ENCODE data around the gene TRAF3IP1. TPM values are rescaled to one million over a fixed set of nuclear protein-coding genes. Genes with fewer than 3 reads are reported as not detected.
A peak's percentile ranks its signal among the peaks of the same experiment; 100 is the strongest.

Gene TRAF3IP1
- total and polyA plus RNA-seq, 11 donors: 3.8 to 20.3 (median 12.4) TPM

DNA sequence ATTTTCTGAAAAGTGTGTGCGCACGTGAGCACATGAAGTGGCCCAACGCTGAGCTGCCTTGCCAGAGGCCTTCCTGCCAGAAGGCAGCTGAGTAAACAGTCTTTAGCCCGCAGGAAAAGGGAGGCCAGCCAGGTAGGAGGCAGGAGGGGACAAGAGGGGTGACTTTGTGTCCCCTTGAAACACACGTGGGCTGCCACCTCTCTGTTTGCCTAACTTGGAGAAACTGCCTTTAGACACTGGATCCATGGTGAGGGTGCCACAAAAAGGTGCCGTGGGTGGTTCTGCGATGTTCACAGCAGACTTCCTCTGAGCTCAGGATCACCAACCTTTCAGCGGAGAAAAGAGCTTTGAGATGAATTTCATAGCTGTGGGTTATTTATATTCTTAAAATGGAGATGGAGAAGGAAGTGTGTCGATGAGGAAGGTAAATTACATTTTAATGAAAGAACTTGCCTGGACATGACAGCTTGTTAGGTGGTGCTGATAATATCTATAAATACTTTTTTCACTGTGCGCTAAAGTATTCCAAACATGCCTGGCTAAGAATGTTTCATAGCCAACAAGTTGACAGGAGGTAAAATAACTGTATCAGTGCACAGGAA lies 69.8 kb downstream of the TRAF3IP1 start:
- H3K4me1 ChIP-seq: peaks cover 0 to 14% (median 5%) of the 10 kb centered on the region in 12 donors
- H3K27ac ChIP-seq: peak overlapping the region; percentile 44 to 93 (median 78)
- no peak overlapping the region for H3K4me3 ChIP-seq
- H3K9me3 ChIP-seq: no peaks in the 10 kb centered on the region
- TF ChIP-seq POLR2A (IDR thresholded peaks at IDR 0.05): no peak
- TF ChIP-seq, protein P1, sequence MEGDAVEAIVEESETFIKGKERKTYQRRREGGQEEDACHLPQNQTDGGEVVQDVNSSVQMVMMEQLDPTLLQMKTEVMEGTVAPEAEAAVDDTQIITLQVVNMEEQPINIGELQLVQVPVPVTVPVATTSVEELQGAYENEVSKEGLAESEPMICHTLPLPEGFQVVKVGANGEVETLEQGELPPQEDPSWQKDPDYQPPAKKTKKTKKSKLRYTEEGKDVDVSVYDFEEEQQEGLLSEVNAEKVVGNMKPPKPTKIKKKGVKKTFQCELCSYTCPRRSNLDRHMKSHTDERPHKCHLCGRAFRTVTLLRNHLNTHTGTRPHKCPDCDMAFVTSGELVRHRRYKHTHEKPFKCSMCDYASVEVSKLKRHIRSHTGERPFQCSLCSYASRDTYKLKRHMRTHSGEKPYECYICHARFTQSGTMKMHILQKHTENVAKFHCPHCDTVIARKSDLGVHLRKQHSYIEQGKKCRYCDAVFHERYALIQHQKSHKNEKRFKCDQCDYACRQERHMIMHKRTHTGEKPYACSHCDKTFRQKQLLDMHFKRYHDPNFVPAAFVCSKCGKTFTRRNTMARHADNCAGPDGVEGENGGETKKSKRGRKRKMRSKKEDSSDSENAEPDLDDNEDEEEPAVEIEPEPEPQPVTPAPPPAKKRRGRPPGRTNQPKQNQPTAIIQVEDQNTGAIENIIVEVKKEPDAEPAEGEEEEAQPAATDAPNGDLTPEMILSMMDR (IDR thresholded peaks at IDR 0.05): no peak
- no peaks in the 10 kb centered on the region for H3K27me3 ChIP-seq
- intact Hi-C loops (cut with DNase I): no loop called here
- DNase-seq (peak in 2 of 5 donors; percentile 35 to 59), ATAC-seq (peak; percentile 74 to 93 (median 86))
- peaks cover 0 to 8% (median 0%) of the 10 kb centered on the region in 9 donors for H3K36me3 ChIP-seq
- 43 to 62% (median 57%) methylated on average over 10 of the region's 10 CpGs for WGBS, 4 donors

- Histone ChIP-seq H3K9me3 (no peaks in the 10 kb centered on the region), H3K36me3 (peaks cover 0 to 3% (median 0%) of the 10 kb centered on the region in 9 donors), H3K4me1 (peaks cover 0 to 14% (median 5%) of the 10 kb centered on the region in 12 donors), H3K27me3 (no peaks in the 10 kb centered on the region), H3K27ac (peak overlapping the region in 10 of 12 donors; percentile 47 to 93 (median 80)), H3K4me3 (no peak overlapping the region)
- ATAC-seq (no peak), DNase-seq (no peak)
- WGBS, 4 donors: 65 to 76% (median 71%) methylated on average over 6 of the region's 6 CpGs
- intact Hi-C loops (cut with DNase I): no loop called here
- TF ChIP-seq, protein P1 (IDR thresholded peaks at IDR 0.05): no peak
- no peak for TF ChIP-seq POLR2A (IDR thresholded peaks at IDR 0.05)
Observed at GRCh38 chr2:238391042-238391689, 70.8 kb downstream of the TRAF3IP1 start.

GRCh38 chr2:238396663-238397062 lies 76.3 kb downstream of the TRAF3IP1 start:
- H3K27me3 ChIP-seq: no peaks in the 10 kb centered on the region
- H3K27ac ChIP-seq: no peak overlapping the region
- no peaks in the 10 kb centered on the region for H3K4me1 ChIP-seq
- H3K36me3 ChIP-seq: peaks cover 0 to 32% (median 12%) of the 10 kb centered on the region in 9 donors
- ATAC-seq (no peak), DNase-seq (no peak)
- no peak overlapping the region for H3K4me3 ChIP-seq
- H3K9me3 ChIP-seq: no peaks in the 10 kb centered on the region
- TF ChIP-seq, protein P1 (IDR thresholded peaks at IDR 0.05): no peak
- TF ChIP-seq POLR2A (IDR thresholded peaks at IDR 0.05): no peak
- intact Hi-C loops (cut with DNase I): no loop called here
- 94 to 96% (median 95%) methylated on average over 7 of the region's 7 CpGs for WGBS, 4 donors

DNA sequence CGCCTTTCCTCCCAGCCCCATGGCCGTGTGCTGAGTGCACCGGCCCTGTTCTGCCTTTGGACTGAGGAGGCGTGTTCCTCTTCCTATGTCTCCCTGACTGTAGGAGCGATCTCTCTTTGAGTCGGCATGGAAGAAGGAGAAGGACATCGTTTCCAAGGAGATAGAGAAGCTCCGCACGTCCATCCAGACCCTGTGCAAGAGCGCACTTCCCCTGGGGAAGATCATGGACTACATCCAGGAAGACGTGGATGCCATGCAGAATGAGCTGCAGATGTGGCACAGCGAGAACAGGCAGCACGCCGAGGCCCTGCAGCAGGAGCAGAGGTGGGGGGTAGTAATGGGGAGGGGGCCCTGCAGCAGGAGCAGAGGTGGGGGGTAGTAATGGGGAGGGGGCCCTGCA lies 77.0 kb downstream of the TRAF3IP1 start:
- 86 to 92% (median 89%) methylated on average over 9 to 14 of the region's 14 CpGs for WGBS, 4 donors
- TF ChIP-seq, protein P1 (IDR thresholded peaks at IDR 0.05): no peak
- no peak for TF ChIP-seq POLR2A (IDR thresholded peaks at IDR 0.05)
- Histone ChIP-seq H3K27ac (no peak overlapping the region), H3K4me3 (no peak overlapping the region), H3K4me1 (no peaks in the 10 kb centered on the region), H3K9me3 (no peaks in the 10 kb centered on the region), H3K27me3 (no peaks in the 10 kb centered on the region), H3K36me3 (peaks cover 0 to 36% (median 17%) of the 10 kb centered on the region in 9 donors)
- intact Hi-C loops (cut with DNase I): no loop called here
- ATAC-seq (no peak), DNase-seq (no peak)
